ENCODE data around the gene ME2. TPM values are rescaled to one million over a fixed set of nuclear protein-coding genes. Genes with fewer than 3 reads are reported as not detected.

Gene ME2
- total RNA-seq, 1 experiment from 2014 or later = 45.6 TPM

DNA sequence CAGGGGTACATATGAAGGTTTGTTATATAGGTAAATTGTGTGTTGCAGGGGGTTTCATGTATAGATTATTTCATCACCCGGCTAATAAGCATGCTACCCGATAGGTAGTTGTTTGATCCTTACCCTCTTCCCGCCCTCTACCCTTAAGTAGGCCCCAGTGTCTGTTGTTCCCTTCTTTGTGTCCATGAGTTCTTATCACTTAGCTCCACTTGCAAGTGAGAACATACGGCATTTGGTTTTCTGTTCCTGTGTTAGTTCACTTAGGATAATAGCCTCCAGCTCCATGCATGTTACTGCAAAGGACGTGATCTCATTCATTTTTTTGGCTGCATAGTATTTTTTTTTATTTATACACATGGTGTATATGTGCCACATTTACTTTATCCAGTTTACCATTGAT lies 54.8 kb downstream of the ME2 start:
- no TSS peak for BruUV-seq (replicated peaks)
- Mint-ChIP-seq H3K4me1 (ENCODE audit: low read depth, unreplicated experiment) (no peaks in the 10 kb centered on the region), H3K9me3 (ENCODE audit: low read depth, unreplicated experiment) (no peaks in the 10 kb centered on the region), H3K4me3 (ENCODE audit: low read depth, unreplicated experiment) (no peak overlapping the region), H3K27me3 (ENCODE audit: unreplicated experiment) (no peaks in the 10 kb centered on the region), H3K36me3 (ENCODE audit: insufficient read depth, unreplicated experiment) (no peaks in the 10 kb centered on the region), H3K27ac (ENCODE audit: unreplicated experiment) (no peak overlapping the region)
- CTCF ChIA-PET = interaction anchor here (0.6 kb wide), 1 partner anchor 150 kb away, joined by 3 read pairs; no protein-coding TSS in a partner anchor
- no peak for DNase-seq
- intact Hi-C loops (cut with micrococcal nuclease; ENCODE audit: unreplicated experiment) = no loop called here
- TF ChIP-seq, protein P1, sequence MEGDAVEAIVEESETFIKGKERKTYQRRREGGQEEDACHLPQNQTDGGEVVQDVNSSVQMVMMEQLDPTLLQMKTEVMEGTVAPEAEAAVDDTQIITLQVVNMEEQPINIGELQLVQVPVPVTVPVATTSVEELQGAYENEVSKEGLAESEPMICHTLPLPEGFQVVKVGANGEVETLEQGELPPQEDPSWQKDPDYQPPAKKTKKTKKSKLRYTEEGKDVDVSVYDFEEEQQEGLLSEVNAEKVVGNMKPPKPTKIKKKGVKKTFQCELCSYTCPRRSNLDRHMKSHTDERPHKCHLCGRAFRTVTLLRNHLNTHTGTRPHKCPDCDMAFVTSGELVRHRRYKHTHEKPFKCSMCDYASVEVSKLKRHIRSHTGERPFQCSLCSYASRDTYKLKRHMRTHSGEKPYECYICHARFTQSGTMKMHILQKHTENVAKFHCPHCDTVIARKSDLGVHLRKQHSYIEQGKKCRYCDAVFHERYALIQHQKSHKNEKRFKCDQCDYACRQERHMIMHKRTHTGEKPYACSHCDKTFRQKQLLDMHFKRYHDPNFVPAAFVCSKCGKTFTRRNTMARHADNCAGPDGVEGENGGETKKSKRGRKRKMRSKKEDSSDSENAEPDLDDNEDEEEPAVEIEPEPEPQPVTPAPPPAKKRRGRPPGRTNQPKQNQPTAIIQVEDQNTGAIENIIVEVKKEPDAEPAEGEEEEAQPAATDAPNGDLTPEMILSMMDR (IDR thresholded peaks at IDR 0.05; ENCODE audit: unreplicated experiment) = no peak

DNA sequence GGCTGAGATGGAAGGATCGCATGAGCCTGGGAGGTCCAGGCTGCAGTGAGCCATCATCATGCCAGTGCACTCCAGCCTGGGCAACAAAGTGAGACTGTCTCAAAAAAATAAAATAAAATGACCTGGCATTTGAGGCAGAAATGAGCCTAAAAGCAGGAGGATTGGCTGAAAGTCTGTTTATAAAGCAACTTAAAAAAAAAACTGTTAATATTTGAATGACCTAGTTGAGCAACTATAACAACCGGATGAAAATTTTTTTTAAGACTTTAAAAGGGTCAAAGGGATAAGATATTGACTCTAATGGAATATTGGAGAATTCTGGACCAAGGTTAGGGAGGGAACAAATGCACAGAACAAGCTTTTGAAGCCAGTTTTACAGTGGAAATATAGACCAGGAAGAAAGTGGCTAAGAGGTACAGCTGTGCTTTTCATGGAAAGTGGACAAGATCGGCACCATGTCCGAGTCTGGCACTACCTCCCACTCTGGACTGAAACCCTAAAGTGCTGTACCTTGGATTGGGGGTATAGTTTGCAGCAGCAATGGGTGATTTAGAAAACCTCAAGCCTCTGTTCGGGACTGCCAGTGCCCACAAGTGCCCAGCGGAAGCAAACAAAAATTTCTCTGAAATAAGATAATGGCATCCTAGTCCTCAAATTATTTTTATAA lies 55.8 kb downstream of the ME2 start:
- Mint-ChIP-seq H3K9me3 (ENCODE audit: low read depth, unreplicated experiment) (no peaks in the 10 kb centered on the region), H3K36me3 (ENCODE audit: insufficient read depth, unreplicated experiment) (no peaks in the 10 kb centered on the region), H3K4me3 (ENCODE audit: low read depth, unreplicated experiment) (no peak overlapping the region), H3K27me3 (ENCODE audit: unreplicated experiment) (no peaks in the 10 kb centered on the region), H3K4me1 (ENCODE audit: low read depth, unreplicated experiment) (no peaks in the 10 kb centered on the region), H3K27ac (ENCODE audit: unreplicated experiment) (no peak overlapping the region)
- no TSS peak for BruUV-seq (replicated peaks)
- TF ChIP-seq, protein P1 (IDR thresholded peaks at IDR 0.05; ENCODE audit: unreplicated experiment) = no peak
- CTCF ChIA-PET = no interaction called here
- intact Hi-C loops (cut with micrococcal nuclease; ENCODE audit: unreplicated experiment) = no loop called here
- DNase-seq = no peak

DNA sequence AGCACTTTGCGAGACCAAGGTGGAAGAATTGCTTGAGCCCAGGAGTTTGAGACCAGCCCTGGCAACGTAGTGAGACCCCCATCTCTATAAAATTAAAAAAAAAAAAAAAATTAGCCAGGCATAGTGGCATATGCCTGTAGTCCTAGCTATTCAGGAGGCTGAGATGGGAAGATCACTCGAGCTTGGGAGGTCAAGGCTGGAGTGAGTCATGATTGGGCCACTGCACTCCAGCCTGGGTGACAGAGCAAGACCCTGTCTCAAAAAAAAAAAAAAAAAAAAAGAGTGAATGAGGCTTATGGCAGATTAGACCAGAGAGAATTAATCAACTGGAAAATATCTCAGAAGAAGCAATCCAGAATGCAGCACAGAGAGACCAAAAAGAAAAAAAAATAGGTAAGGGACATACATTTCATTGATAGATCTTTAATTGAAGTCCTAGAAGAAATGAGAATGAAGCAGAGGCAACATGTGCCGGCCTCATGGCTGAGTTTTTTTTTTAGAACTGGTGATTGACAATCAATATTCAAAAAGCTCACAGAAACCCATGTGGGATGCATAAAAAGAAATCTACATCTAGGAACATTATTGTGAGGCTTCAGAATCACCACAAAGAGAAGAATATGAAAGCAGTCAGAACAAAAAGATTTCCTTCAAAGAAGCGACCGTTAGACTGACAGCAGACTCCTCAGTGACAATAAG lies 56.7 kb downstream of the ME2 start:
- Mint-ChIP-seq H3K4me3 (ENCODE audit: low read depth, unreplicated experiment) (no peak overlapping the region), H3K27ac (ENCODE audit: unreplicated experiment) (no peak overlapping the region), H3K4me1 (ENCODE audit: low read depth, unreplicated experiment) (no peaks in the 10 kb centered on the region), H3K9me3 (ENCODE audit: low read depth, unreplicated experiment) (no peaks in the 10 kb centered on the region), H3K36me3 (ENCODE audit: insufficient read depth, unreplicated experiment) (no peaks in the 10 kb centered on the region), H3K27me3 (ENCODE audit: unreplicated experiment) (no peaks in the 10 kb centered on the region)
- no peak for DNase-seq
- intact Hi-C loops (cut with micrococcal nuclease; ENCODE audit: unreplicated experiment) = no loop called here
- no TSS peak for BruUV-seq (replicated peaks)
- TF ChIP-seq, protein P1 (IDR thresholded peaks at IDR 0.05; ENCODE audit: unreplicated experiment) = no peak
- CTCF ChIA-PET = no interaction called here

DNA sequence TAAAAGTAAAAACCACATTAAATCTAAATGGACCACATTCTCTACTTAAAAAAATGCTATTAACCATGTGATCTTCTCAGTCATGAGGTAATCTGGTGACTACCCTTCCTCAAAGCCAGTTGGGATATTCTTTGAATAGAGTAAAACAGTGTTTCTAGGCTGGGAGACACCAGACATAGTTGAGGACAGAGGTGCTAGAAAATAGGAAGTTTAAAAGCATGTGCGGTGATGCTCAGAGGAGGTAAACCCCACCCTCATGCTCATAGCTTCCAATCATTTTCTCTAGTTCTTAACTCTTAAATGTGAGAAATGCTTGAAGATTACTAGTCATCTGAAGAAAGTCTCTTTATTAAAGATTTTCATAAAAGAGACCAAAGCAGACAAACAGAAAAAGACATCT lies 58.3 kb downstream of the ME2 start:
- TF ChIP-seq, protein P1 (IDR thresholded peaks at IDR 0.05; ENCODE audit: unreplicated experiment) = no peak
- Mint-ChIP-seq H3K4me1 (ENCODE audit: low read depth, unreplicated experiment) (no peaks in the 10 kb centered on the region), H3K4me3 (ENCODE audit: low read depth, unreplicated experiment) (no peak overlapping the region), H3K36me3 (ENCODE audit: insufficient read depth, unreplicated experiment) (no peaks in the 10 kb centered on the region), H3K27me3 (ENCODE audit: unreplicated experiment) (no peaks in the 10 kb centered on the region), H3K27ac (ENCODE audit: unreplicated experiment) (no peak overlapping the region), H3K9me3 (ENCODE audit: low read depth, unreplicated experiment) (no peaks in the 10 kb centered on the region)
- intact Hi-C loops (cut with micrococcal nuclease; ENCODE audit: unreplicated experiment) = no loop called here
- no TSS peak for BruUV-seq (replicated peaks)
- CTCF ChIA-PET = no interaction called here
- DNase-seq = no peak
